HG02678 (cell line): ENCODE measurements around the gene C12orf50.
"Not testable (repeated sequence)": the region's sequence is repeated elsewhere in the genome, so short reads cannot be mapped to it uniquely, and the experiment has no call there.

Source experiments
- ATAC-seq: cut with Tn5 transposase; IDR thresholded peaks from one replicate; pipeline ENCODE4 v1.9.1; 2021; ENCODE audit warnings: mild to moderate bottlenecking, moderate library complexity; ENCODE audit not compliant: unreplicated experiment

Gene C12orf50

DNA sequence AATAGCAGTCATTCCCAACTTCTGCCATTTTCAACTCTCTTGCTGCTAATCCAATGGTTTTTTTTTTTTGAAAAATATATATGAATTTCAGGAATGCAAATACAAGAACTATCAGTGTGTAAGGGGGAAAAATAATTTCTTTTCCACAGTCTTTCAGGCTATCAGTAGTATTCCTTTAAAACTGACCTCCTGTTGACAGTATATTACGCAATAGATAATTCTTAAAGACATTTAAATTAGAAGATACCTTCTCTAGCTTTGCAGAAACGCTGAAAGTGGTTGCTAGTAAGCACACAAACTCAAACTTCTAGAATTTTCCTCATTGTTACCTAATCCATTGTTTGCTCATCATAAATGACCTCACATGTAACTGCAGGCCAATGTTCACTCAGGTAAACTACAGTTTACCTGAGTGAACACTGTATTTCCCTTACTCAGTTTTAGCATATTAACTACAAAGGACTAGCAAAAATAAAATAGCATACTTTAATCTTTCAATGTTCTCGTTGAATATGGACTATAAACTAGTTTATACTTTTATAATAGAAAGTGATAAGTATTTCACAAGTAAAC is at the start of gene C12orf50:
C12orf50 (minus strand) TSS at position 309 of the 573 bp plus-strand sequence. CDS start 2,439 bp downstream, outside the sequence.
- ATAC-seq = no peak

DNA sequence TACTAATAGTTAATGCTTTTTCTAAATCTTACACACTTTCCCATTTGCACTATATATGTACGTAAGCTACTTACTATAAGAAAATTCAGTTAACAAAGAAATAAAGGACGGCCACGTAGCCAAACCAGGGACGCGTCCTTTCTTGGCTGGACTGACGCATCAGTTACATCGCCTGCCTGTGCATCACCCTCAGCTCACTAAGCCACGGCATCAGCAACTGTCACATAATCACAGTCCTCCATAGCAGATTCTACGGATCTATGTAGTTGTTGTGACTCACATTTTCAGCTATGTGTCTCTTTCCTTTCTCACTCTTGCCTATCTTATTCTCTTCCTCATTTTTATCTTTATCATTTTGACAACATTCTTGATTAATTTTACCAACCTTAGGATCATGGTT is 38.1 kb upstream of the C12orf50 start:
- no peak for ATAC-seq

- peak; percentile 71 for ATAC-seq
Observed at GRCh38 chr12:88063375-88063774, 34.2 kb upstream of the C12orf50 start.

DNA sequence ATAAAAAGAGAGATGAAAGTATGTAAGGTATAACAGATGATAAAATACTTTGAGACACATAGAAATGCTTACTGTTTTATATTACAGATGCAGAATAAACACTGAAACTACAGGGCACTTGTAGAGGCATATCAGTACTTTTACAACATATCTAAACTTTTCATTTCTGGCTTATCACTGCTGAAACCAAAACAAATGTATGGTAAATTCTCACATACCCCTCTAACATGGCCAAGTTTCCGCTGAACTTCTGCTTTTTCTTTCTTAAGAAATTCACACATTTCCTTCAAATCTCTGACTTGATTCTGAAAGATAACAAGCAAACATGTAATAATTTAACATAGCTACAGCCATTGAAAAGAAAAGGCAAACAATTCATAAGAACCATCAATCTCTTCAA is 33.3 kb upstream of the C12orf50 start:
- peak; percentile 74 for ATAC-seq

DNA sequence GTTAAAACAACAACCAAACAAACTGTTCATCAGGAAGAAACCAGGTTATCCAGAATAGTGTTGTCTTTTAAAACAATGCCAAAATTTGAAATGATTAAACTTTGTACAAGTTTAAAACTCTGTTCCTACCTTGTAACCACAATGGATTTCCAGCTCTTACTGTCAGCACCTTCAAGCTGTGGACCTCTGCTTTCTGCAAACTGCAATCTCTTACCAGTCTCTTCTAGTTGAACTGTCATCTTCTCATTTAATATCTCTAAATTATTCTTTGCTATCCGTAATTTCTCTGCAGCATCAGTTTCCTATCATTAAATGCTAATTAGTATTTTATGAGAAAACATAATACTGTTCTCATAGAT is 29.5 kb upstream of the C12orf50 start:
- ATAC-seq = no peak

GRCh38 chr12:88057994-88058718 is 29.0 kb upstream of the C12orf50 start:
- no peak for ATAC-seq

DNA sequence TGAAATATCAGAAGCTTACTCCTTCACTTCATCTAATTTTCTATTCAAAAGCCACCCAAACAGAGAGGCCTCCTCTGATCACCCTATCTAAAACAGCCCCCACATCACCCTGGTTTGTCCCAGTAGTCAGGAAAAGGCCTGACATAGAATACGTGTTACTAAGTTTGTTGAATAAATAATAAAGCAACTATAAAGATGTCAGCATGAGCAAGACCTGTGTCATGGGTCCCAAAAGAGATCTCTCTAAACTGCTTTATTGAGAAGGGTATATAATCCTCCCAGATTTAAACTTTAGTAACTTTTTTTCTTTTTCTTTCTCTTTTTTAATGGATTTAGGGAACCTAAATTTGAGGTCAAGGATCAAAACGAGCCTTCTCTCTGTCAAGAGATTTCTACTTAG is 27.4 kb upstream of the C12orf50 start:
- no peak for ATAC-seq

DNA sequence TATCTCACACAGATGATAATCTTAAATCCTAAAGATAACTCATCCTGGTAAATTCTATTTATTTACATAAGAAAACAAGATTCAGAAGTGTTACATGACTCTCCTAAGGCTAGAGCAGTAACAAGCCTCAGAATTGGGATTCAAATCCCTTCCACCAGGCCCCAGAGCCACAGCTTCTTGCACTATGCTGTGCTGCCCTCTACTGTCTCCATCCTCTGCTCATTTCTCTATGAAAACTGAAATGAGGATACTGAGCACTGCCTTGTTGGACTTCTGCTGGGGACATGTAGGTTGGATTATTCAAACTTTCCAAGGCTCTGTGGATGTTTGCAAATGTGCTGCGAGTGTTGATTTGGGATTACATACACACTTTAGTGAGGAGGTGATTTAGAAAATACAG is 23.5 kb upstream of the C12orf50 start:
- peak; percentile 56 for ATAC-seq

- ATAC-seq = no peak
Observed at GRCh38 chr12:88044035-88044434, 14.8 kb upstream of the C12orf50 start.

DNA sequence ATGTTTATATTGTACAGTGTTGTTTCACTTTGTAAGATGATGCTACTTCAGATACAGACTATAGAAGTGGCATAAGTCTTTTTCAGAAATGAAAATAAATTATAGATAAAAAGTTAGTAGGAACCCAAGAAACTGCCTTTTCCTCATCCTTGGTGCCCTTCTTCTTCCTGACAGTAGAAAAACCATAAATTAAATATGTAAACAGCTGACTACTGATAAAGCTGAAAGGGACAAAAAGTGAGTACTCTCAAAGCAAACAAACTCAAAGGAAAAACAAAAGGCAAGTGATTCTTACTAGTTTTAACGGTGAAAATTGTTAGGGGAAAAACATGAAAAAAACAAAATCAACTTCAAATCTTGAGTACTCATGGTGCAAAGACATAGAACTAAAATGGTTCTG is 8.6 kb upstream of the C12orf50 start:
- no peak for ATAC-seq

DNA sequence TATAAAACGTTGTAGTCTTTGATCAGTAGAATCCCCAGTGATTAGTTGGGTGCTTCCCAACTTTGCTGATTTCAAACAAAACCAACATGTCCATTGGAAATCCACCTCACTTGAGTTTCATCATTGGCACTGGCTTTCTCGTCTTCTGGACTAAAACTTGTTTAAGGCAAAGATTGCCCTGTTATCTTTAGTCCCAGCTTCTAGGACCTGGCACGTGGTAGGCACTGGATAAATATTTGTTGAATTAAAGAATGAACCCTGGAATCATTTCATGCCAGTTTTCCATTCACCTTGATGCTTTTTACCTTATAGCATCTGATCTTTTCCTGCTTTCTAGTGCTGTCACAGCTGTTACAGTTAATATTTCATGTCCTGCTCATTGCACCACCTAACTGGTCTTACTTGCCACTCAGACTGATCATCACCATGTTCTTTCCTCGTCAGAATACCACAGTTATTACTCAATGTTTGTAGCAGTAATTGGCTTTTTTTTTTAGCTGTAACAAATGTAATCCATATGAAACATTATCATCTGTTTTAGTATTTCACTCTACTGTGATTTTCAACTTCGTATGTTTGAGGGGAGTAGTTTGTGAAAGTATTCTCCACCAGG is 7.3 kb upstream of the C12orf50 start:
- ATAC-seq = no peak

GRCh38 chr12:88035907-88036289 is 6.7 kb upstream of the C12orf50 start:
- peak; percentile 14 for ATAC-seq

GRCh38 chr12:88035271-88035906 is 6.2 kb upstream of the C12orf50 start:
- ATAC-seq = peak; percentile 100

DNA sequence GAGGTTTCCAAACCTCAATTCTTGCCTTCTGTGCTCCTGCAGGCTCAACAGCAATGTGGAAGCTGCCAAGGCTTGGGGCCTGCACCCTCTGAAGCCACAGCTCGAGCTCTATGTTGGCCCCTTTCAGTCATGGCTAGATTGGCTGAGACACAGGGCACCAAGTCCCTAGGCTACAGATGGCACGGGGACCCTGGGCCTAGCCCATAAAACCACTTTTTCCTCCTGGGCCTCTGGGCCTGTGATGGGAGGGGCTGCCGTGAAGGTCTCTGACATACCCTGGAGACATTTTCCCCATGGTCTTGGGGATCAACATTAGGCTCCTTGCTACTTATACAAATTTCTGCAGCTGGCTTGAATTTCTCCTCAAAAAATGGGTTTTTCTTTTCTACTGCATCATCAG is 2.0 kb upstream of the C12orf50 start:
- not testable (repeated sequence) for ATAC-seq

GRCh38 chr12:88026196-88026595 is 3.0 kb downstream of the C12orf50 start:
- no peak for ATAC-seq

- no peak for ATAC-seq
Observed at GRCh38 chr12:88017964-88018363, 11.2 kb downstream of the C12orf50 start.

DNA sequence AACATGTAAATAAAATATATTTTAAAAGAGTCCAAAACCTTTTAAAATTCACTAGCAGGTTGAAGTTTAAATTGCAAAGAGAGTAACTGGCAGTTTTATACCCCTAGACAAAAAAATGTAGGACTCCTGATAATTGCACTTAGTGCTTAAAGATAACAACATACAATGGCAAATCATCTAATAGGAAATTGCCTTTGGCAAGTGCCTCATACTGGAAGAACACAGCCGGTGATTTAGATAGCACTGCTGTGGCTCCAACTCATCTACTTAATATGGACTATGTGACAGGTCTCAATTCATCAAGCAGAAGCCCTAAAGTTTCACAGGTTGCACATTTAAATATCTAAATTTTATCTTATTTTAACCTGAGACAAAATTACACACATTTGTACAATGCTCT is 13.4 kb downstream of the C12orf50 start:
- ATAC-seq = no peak

DNA sequence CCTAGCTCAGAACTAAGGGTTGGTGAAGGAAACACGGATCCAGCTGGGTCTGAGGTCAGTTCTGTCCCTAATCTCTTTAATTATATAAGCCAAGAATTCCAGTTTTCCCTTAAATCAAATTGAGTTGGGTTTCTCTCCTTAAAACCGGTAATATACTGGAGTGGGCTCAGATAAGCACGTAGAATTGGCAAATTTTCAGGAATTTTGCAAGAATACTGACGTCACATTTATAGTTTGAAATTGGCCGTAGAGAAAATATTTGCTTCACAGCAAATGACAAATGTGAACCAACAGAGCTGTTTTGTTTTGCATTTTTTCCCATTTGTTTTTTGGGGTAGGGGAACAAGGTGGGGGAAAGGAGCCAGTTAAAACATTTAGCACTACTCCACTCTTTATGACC is 17.4 kb downstream of the C12orf50 start:
- ATAC-seq = no peak

DNA sequence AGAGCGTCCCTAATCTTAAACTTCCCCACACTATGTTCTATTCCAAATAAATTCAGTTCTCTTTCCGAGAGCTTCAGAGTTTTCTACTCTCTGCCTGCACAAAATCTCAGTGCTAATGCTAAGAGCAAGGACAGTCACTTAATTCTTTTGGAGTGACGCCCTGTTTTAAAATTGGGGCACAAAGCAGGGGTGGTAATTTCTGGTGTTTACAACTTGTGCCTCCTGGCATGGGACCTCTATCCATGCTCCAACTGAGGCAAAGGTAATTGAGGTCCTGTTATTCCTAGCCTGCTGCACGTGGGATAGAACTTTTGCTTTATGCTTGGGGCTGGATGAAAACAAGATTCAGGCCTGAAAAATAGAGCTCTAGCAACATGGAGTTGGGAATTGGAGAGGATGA is 22.9 kb downstream of the C12orf50 start:
- ATAC-seq = no peak

GRCh38 chr12:88001327-88001726 is 27.9 kb downstream of the C12orf50 start:
- no peak for ATAC-seq

DNA sequence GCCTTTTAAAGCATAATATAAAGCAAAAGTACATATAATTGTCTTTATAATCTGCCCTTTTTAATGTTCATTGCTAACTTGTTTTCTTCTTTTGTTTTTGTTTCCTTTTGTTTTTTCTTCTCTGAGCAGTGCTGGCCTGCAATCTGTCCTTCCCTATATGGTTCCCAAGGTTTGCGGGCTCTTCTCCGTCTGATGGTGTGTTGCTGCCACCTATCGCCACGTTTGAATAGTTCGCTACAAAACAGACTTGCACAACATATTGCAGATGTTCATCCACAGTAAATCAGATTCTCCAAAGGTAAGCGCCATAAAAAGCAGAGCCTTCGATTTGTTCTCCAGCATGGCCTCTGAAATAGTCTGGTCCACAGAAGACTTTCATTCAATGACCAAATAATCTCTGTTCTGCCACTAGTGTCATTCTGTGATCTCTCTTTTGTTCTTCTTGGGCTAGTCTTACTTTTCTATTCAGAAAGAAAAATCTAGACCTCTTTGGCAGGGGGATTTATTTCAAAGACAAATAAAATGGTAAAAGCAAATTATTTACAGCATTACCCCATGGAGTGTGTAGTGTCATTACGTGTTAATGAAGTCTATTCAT is 33.5 kb downstream of the C12orf50 start:
- ATAC-seq = peak; percentile 91

GRCh38 chr12:87991483-87991882 is 37.7 kb downstream of the C12orf50 start:
- ATAC-seq = no peak
